Measurements from ENCODE around the gene KCNK3.

DNA sequence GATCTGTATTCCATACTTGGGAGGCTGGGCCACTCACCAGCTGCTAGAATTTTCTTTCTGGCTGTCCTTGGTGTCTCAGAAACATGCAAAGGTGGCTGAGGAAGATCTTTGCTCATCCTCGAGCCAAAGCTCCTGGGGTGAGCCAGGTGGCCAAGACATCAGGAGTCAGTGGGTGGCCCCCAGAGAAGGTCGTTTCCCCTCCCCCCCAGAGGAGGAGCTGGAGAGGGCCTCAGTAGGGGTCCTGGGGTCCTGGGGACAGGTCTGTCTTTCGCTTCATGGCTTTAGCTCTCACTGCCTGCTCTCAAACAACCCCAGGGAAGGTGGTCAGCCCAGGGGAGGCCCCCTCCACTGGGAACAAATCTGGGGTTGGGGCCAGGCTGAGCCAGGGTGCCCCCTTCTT, 13.6 kb downstream of the KCNK3 start:
- TF ChIP-seq, protein P1, sequence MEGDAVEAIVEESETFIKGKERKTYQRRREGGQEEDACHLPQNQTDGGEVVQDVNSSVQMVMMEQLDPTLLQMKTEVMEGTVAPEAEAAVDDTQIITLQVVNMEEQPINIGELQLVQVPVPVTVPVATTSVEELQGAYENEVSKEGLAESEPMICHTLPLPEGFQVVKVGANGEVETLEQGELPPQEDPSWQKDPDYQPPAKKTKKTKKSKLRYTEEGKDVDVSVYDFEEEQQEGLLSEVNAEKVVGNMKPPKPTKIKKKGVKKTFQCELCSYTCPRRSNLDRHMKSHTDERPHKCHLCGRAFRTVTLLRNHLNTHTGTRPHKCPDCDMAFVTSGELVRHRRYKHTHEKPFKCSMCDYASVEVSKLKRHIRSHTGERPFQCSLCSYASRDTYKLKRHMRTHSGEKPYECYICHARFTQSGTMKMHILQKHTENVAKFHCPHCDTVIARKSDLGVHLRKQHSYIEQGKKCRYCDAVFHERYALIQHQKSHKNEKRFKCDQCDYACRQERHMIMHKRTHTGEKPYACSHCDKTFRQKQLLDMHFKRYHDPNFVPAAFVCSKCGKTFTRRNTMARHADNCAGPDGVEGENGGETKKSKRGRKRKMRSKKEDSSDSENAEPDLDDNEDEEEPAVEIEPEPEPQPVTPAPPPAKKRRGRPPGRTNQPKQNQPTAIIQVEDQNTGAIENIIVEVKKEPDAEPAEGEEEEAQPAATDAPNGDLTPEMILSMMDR (IDR thresholded peaks at IDR 0.05): no peak
- TF ChIP-seq EZH2 (IDR thresholded peaks at IDR 0.05; ENCODE audit: borderline replicate concordance, insufficient read depth, low read depth, low read length, poor library complexity, severe bottlenecking): no peak

Measured in B cell (primary cell).